T-helper 1 cell (primary cell): ENCODE data around the gene FAM186B.

Experiments used
- DNase-seq, 5 donors: peaks; one replicate each; pipeline ENCODE4 v3.0.0-alpha.2; 2012 to 2020

Gene FAM186B

DNA sequence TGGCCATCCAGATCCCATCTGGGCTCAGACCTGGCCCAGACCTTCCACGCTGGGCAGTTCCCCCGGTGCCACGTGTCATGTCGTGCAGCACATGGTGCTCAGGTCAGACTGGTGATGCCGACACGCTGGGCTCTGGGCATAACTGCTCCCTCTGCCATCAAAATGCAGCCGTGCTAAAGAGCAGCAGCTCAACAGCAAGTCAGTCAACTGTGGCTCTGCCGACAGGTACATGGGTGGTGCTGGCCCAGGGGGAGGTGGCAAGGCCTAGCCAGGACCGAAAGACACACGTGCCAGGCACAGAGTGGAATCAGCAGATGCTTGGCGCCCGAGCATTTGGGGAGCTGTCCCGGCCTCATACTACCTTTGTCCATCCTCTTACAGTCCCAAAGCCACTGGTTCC is 39.1 kb downstream of the FAM186B start:
- no peak for DNase-seq

DNA sequence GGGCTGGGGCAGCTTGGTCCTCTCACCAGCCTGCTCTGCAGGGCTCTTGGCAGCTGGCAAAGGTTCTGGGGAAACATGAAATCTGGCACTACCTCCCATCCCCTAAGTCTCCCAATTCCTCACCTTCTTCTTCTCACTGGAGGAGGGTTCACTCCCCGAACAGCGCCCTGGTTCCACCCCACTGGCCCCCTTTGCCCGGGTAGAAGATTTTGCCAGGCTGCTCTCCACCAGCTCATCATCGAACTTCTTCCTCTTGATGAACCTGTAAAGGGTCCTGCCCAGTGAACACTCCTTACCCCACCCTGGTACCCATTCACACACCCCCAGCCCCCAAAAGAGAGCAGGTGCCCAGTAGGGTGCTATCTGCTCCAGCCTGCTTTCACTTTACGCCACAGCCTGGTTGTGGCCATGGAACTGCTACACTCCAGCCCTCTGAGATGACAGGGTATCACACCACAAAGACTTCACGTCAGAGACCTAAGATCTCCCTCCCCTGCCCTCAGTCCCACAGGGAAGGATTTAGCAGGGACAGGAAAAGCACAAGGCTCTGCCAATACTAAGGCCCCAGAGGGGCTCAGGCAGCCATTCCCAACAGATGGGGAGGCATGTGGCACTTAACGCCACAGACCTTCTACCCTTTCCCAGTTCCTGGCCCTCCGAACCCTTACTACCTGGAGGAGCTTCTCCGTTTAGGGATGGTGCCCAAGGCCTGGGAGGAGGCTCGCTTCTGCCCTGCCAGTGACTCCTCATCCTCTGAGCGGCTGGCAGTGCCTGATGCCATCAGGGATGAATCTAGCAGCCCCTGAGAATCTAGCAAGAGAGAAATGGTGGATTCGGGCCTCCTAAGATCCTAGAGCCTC is 39.8 kb downstream of the FAM186B start:
- DNase-seq = no peak

DNA sequence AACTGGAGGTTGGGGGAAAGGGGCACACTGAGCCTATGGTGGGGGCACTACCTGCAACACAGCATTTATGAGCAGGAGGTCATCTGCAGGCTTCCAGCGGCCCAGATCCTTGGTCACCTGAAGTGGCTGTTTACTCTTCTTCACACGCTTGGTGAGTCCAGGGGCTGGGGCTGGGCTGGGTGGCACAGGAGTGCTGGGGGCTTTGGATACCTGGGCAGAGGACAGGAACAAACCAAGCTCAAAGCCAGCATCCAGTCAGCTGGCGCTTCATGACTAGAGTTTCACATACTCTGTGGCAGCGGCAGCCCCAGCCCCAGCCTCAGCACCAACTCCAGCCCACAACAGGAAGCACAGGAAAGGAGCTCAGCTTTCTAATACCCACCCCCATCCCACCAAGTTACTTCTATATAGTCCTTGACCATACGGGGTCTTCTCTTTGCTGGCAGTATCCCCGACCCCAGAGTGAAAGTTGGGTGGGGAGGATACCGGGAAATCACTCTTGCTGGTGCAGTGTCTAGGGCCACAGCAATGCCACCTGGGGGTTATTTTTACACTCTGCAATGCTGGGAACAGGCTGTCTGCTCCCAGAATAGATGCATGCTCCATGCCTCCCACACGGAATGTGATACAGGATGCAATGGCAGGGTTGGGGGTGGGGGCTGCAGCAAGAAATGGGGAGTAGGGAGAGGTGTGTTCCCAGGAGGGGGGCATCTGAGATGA is 40.6 kb downstream of the FAM186B start:
- peak in 1 of 5 donors; percentile 25 for DNase-seq

DNA sequence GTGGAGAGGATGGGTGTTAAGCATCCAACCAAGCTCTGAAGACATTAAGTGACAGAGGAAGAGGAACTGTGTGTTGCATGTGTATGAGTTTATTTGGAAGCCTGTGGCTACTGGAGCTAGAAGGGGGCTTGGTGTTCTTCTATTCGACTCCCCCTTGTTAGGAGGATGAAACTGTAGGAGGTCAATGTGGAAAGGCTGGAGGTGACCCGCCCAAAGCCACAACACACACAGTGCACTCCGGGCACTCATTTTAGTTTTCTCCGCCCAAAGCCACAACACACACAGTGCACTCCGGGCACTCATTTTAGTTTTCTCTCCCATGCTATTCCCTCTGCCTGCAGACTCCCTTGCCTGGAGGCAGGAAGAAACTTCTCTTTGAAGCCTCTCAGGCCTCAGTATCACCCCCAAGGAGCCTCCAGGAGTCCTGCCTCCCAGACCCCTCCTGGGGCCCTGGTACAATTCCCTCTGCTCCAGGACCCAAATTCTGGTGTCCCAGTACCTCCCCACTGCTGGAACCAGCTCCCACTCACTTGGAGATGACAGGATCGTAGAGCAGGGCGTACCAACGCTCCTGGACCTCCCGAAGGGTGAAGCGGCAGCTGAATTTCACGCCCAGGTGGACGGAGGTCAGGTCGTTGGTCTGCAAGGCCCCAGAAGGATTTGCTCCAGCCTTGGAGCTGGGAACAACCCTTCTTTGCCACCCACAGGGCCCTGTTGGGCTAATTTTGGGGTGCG is 41.3 kb downstream of the FAM186B start:
- DNase-seq = no peak

DNA sequence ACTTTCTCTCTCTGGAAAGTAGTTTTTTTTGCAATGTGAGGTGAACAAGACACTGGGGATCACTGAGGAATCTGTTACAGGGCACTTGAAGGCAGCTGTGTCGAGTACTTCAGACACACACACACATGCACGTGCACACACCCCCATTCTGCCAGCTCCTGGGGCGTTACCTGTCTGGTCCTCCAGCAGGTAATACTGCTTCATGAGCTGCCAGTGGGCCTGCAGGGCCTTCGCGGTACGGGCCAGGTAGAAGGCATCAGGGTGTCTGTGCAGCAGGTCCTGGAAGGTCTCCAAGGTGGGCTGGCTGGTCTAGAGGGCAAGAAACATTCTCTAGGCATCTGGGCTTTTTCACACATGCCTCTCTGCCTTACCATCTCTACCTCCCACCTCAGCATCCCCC is 42.6 kb downstream of the FAM186B start:
- DNase-seq = no peak

DNA sequence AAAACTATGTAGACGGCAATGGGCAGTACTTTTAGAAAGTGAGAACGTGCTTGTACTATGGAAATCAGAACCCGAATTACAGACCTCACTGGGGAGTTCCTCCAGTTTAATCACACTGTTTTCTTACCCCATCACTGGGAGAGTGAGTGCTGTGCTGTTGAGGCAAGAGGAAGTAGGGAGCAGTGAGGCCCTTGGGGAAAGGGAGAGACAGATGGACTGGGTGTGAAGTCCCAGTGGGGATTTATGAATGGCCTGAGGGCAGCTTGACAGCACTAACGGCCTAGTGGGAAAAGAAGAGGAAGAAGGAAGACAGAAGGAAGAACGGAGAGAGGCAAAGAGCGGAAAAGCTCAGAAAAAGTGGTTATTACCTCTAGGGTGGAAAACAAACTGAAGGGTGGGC is 43.2 kb downstream of the FAM186B start:
- DNase-seq = no peak

DNA sequence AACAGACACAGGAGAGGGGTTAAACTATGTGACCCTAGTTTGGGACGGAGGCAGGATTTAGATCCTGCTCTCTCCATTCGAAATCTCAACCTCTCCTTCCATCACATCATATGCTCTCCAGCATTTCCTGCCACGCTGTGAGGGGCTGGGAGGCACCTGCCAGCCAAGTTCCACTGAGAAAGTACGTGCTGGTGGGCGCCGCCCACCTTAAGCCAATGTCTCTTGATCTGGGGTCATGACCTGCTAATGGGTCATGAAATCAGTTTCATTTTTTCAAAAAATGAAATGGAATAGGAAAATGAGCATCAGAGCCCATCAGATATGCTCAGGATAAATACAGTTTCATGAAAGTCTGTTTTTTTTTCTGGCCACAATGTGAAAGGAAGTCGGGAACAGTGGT is 44.7 kb downstream of the FAM186B start:
- no peak for DNase-seq

DNA sequence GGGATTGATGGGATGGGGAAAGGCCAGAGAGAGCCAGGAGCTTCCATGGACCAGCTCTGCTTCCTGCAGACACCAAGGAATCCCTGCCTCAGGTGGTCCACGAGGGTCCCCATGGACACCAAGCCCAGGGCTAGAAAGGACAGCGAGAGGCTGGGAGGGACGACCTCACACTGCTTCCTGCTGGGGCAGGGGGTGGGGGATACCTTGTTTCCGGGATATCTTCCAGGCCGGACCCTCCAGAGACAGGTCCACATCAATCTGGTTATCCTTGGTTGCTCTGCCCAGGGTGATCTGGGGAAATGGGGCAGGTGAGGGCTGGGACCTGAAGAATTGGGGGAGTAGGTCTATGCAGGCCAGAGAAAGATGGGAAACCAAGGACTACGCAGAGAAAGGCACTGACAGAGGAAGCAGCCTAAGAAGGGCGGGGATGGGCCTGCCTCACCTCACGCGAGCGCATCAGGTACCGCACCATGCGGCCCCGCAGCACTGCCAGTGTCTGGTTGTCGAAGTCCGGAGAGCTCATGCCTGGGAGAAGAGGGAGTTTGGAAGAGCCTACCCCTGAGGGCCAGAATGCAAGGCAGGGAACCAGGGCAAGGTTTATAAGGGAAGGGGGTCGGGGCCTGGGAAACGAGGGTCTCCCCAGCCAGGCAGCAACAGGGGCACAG is 46.3 kb downstream of the FAM186B start:
- no peak for DNase-seq

DNA sequence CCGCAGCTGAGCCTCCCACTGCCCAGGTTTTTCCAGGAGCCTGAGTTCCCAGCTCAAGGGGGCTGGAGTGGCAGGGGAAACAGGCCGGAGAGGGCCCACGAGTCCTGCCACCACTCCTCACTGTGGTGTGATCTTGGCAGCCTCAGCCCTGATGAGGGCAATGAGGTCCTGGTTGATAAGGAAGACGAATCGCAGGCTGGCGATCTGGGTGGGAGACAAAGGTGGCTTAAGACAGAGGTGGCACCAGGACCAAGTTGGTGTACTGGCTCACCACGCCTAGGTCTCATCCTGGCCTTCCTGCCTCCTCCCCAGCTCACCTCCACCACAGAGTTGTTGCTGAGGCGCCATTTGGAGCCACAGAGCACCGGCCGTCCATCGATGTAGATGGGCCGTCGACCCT is 46.9 kb downstream of the FAM186B start:
- DNase-seq = no peak

DNA sequence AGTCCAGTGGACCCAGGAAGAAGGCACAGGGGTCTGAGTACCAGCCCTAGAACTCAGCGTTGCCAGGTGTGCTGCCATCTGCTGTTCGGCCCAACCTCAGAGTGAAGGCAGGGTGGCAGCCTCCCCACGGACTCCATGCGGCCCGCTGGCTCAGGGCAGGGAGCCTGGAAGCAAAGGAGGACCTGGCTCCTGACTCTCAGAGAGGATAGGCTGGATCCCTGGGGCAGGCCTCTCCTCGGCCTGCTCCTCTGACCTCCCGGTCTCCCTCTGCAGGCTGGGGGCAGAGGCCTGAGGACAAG is 47.6 kb downstream of the FAM186B start:
- no peak for DNase-seq

DNA sequence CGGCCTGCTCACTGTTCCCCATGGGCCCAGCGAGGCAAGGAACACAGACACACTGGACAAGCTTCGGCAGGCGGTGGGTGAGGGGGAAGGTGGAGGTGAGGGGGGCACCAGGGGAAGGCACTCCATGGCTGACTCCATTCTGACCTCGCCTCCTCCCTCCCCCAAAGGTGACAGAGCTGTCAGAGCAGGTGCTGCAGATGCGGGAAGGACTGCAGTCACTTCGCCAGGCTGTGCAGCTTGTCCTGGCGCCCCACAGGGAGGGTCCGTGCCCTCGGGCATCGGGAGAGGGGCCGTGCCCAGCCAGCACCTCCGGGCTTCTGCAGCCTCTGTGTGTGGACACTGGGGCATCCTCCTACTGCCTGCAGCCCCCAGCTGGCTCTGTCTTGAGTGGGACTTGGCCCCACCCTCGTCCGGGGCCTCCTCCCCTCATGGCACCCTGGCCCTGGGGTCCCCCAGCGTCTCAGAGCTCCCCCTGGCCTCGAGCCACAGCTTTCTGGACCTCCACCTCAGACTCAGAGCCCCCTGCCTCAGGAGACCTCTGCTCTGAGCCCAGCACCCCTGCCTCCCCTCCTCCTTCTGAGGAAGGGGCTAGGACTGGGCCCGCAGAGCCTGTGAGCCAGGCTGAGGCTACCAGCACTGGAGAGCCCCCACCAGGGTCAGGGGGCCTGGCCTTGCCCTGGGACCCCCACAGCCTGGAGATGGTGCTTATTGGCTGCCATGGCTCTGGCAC is 48.1 kb downstream of the FAM186B start:
- no peak for DNase-seq

DNA sequence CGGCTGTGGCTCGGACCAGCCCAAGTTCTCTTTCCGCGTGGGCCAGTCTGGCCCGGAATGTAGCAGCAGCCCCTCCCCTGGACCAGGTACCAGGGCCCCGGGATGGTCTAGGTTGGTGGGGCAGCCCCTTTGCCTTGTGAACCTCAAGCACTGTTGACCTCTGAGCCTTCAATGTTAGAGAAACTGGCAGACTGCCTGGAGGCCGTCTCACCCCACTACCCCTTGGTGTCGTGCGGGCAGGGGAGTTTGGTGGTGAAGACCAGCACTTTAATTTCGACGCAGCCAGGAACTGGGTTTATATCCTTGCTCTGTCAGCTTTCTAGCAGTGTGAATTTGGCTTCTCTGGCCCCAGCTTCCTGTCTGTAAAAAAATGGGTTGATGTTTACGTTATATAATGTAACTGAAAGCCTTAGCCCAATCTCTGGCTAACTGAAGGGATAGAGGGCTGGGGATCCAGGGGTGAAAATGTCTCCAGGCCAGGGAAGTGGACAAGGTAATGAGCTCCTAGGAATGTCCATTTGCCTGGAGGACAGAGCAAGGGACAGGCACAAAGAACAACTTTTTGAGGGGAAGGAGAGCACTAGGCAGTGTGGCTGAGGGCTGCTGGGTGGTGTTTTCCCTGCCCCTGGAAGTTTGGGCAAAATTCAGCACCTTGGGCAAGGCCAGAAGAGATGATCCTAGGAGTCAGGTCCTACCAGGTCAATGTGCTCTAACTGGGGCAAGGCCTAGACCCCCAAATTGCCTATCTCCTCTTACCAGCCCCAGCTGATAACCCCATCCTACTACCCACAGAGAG is 48.9 kb downstream of the FAM186B start:
- DNase-seq = no peak

DNA sequence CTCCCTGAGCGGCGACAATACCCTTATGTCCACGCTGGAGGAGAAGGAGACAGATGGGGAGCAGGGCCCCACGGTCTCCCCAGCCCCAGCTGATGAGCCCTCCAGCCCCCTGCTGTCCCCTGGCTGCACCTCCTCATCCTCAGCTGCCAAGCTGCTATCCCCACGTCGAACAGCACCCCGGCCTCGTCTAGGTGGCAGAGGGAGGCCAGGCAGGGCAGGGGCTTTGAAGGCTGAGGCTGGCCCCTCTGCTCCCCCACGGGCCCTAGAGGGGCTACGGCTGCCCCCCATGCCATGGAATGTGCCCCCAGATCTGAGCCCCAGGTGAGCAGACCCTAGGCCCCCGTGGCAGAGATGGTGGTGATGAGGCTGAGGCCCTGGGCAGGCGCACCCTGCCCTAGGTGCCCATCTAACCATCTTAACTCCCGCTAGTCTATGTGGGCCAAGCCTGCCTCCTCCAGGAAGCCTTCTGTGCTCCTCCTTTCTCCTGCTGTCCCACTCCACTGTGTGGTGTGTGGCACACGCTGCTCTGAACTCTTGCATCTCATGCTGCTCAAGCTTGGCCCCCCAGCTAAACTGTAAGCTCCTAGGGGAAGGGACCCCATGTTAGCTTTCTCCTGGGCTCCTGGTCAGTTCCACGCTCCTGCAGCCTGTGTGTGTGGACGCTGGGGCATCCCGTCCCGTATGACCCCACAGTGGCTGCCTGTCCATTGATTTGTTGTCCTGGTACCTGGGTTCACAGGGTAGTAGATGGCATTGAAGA is 49.6 kb downstream of the FAM186B start:
- DNase-seq = no peak

DNA sequence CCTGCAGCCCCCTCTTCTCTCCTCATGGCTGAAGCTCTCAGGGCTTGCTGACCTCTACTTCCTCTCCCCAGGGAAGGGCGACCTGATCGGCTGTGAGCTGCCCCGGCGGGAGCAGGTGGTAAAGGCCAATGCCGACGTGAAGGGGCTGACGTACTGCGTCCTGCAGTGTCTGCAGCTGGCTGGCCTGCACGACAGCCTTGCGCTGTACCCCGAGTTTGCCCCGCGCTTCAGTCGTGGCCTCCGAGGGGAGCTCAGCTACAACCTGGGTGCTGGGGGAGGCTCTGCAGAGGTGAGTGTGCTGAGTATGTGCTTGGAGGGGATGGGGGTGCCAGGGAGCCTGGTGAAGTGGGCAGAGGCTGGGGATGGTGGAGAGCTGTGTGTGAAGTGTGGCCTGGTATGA is 51.2 kb downstream of the FAM186B start:
- DNase-seq = no peak

DNA sequence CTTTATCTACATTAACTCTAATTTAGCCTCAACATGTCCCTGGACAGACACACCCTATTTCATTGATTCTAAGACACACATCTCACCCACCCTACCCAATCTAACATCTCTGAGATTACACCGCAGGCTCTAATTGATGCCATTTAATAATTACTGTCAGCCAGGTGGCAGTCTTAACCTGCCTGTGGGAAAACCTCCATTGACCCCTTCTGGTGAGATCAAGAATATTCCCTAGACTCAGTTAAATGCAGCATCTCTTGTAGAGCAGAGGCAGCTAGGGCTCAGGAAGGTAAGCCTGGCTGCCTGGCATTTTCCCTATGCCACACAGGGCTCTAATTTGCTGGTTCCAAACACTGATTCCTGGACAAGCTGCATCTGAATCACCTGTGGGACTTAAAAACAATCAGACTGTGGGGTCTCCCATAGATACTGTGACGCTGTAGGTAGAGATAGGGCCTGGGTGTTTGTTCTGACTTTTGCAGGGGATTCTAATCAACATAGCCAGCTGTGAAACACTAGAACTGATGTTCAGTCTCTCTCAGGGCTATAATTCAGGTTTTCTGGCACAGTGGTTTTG is 51.8 kb downstream of the FAM186B start:
- DNase-seq = peak in 1 of 5 donors; percentile 37

DNA sequence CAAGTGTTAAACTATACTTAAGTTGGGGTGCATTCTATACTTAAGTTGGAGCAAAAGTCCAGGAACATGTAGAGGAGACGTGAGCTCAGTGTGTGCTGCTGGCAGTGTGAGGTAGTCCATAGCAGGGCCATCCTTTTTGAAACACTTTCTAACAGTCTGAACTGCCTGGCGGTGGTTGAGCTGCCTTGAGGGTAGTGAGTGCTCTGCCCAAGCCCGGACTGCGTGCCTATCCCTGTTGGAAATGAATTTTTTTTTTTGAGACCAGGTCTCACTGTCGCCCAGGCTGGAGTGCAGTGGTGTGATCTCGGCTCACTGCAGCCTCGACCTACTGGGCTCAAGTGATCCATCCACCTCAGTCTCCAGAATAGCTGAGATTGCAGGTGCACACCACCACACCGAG is 52.5 kb downstream of the FAM186B start:
- DNase-seq = no peak

DNA sequence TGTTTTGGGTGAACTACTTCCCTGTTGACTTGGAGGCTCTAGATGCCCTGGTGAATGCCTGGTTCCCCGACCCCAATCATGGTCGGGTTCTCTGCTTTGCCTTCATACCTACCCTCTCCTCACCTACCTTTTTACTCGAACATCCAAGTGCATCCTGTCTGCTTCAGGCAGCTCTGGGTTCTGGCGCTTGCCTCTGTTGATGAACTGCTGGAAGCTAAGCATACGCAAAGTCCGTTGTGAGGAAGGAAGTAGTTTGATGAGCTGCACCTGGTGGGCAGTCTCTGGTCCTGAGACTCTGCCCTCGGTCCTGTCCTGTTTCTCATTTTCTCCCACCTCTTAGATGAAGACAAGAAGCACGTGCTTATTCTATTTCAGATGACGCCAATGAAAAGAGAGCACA is 53.0 kb downstream of the FAM186B start:
- DNase-seq = no peak

DNA sequence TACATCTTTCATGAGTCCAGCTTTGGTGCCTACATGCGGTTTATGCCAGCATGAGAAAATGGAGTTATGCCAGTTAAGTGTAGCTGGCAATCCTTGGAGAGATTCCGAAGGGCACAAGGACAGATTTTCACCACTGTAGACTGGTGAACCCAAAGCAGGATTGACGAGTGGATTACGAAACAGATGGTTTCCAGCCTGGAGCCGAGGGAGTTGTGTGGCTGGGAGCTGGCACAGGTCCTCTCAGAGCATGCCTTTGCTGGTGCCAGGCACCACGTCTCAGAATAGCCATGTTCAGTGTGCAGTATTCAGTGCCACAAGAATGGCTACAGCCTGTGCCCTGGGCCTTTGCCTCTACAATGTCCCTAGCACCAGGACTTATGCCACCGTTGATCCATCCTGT is 53.4 kb downstream of the FAM186B start:
- DNase-seq = no peak

DNA sequence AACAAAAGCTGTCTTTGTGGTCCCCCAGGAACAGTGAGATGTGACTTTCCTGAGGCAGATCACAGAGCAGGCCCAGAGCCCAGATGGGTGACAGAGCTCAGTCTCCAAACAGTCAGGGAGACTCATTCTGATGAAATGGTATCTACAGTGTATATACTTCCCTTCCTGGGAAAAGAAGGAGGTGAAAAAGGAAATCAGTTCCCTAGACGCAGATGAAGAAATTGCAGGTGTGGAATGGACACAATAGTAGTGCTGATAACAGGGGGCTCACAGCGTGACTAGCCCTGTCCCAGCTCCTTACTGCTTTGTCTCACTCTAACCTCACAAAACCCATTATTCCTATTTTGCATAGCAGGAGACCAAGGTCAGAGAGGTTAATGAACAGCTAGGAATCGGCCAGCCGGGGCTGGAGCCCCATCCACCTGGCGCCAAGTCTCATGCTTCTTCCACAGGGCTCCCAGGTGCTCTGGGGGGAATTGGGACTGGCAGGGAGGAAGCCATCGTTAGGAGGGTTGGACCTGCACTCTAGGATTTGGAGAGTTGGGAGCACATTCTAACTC is 54.7 kb downstream of the FAM186B start:
- DNase-seq = no peak
